K562 (cell line): ENCODE data around the gene CYP24A1. TPM values are rescaled to one million over a fixed set of nuclear protein-coding genes. Genes with fewer than 3 reads are reported as not detected.

ENCODE experiments used
- ATAC-seq: fragments of 200-7000 bp; cut with Tn5 transposase; 3 replicates; pipeline ENCODE4 v1.9.1; 2020; ENCODE audit warnings: moderate library complexity
- BruUV-seq: library from RNA; stranded (reverse); fragments of 400-500 nt; replicated peaks from 2 replicates; lab custom pipeline; 2021; lab: Mats Ljungman, UMichigan
- CTCF ChIA-PET: fragments of 300-600 bp; formaldehyde crosslinking; extraction: SDS; loops from one replicate; lab custom pipeline; 2021; ENCODE audit warnings: low intra/inter-chr PET ratio; lab: Yijun Ruan, JAX
- POLR2A ChIA-PET: fragments of 300-600, 350-650 bp; sonication (Branson Sonifier 250); formaldehyde crosslinking; extraction: SDS; loops from one replicate; lab custom pipeline; 2021; ENCODE audit warnings: antibody characterized with exemption, inconsistent platforms; lab: Yijun Ruan, JAX
- DNase-seq, 4 experiments: peaks; one replicate each; pipeline versions ENCODE4 v3.0.0 to v3.0.0-alpha.2; 2011 to 2018; ENCODE audit warnings: low spot score in 3 of 4, mixed read lengths in 3 of 4; ENCODE audit errors: extremely low read depth in 1 of 4
- FAIRE-seq: peaks from 2 replicates; lab custom pipeline; 2011; peaks lifted over from hg19 to GRCh38; lab: Jason Lieb, UNC
- H2AFZ ChIP-seq: 2 replicates; pipeline ENCODE4 v1.6.0; 2011; ENCODE audit warnings: low read depth, low read length, control low read depth, inconsistent platforms
- H3K27ac ChIP-seq: fragments of 200-600 bp; 3 replicates; pipeline ENCODE4 v1.8.0; 2011; ENCODE audit warnings: low read depth, mild to moderate bottlenecking, control low read depth, inconsistent platforms, low read length, moderate library complexity, mixed read lengths; ENCODE audit errors: extremely low read depth
- H3K27me3 ChIP-seq, 2 experiments: fragments of 300-600 bp in 1 of 2; 2 replicates in 1 of 2; 3 replicates in 1 of 2; pipeline versions ENCODE4 v1.6.0 to v1.8.0; 2011; ENCODE audit warnings: inconsistent platforms in 2 of 2, low read length in 2 of 2, mild to moderate bottlenecking in 1 of 2, mixed read lengths in 1 of 2, moderate library complexity in 1 of 2; ENCODE audit not compliant: control insufficient read depth in 2 of 2, insufficient read depth in 2 of 2
- H3K36me3 ChIP-seq: fragments of 300-600 bp; 3 replicates; pipeline ENCODE4 v1.8.0; 2011; ENCODE audit warnings: mild to moderate bottlenecking, low read length, inconsistent platforms; ENCODE audit not compliant: control insufficient read depth, insufficient read depth
- H3K4me1 ChIP-seq, 2 experiments: fragments of 200-600 bp in 1 of 2; replicated peaks in 1 of 2; 2 replicates in 1 of 2; 3 replicates in 1 of 2; pipeline versions ENCODE4 v1.5.1 to v1.8.0; 2011; ENCODE audit warnings: inconsistent platforms in 2 of 2, low read length in 2 of 2, mild to moderate bottlenecking in 1 of 2, mixed read lengths in 1 of 2, moderate library complexity in 1 of 2; ENCODE audit not compliant: control insufficient read depth in 2 of 2, insufficient read depth in 2 of 2
- H3K4me2 ChIP-seq: 2 replicates; pipeline ENCODE4 v1.6.1; 2011; ENCODE audit warnings: low read length, control low read depth, inconsistent platforms, mixed read lengths; ENCODE audit not compliant: insufficient read depth
- H3K4me3 ChIP-seq: fragments of 200-600 bp; sonication (generic), shearing (Covaris generic); 2 replicates; pipeline ENCODE4 v1.5.1; 2016; ENCODE audit warnings: control low read depth, inconsistent platforms
- H3K79me2 ChIP-seq: fragments of 200-600 bp; 3 replicates; pipeline ENCODE4 v1.8.0; 2011; ENCODE audit warnings: low read length, inconsistent platforms; ENCODE audit not compliant: control insufficient read depth, insufficient read depth
- H3K9ac ChIP-seq, 2 experiments: 2 replicates each; pipeline versions ENCODE4 v1.6.0 to v1.6.1; 2011; ENCODE audit warnings: low read depth in 2 of 2, low read length in 2 of 2, control low read depth in 1 of 2, inconsistent platforms in 1 of 2, mild to moderate bottlenecking in 1 of 2, mixed read lengths in 1 of 2; ENCODE audit not compliant: insufficient read depth in 1 of 2
- H3K9me1 ChIP-seq: one replicate; pipeline ENCODE4 v1.6.0; 2011; ENCODE audit warnings: inconsistent platforms, mild to moderate bottlenecking, low read length, moderate library complexity; ENCODE audit not compliant: control insufficient read depth, insufficient read depth
- H3K9me3 ChIP-seq: replicated peaks from 2 replicates; pipeline ENCODE4 v1.5.1; 2011; ENCODE audit warnings: low read depth, low read length, inconsistent platforms; ENCODE audit not compliant: control insufficient read depth, insufficient read depth
- H4K20me1 ChIP-seq: replicated peaks from 2 replicates; pipeline ENCODE4 v1.6.1; 2011; ENCODE audit warnings: low read length, inconsistent platforms, mixed read lengths; ENCODE audit not compliant: control insufficient read depth, insufficient read depth
- FOXK1 ChIP-seq: sonication (generic); formaldehyde crosslinking; IDR thresholded peaks from 2 replicates; pipeline ENCODE4 v1.8.0; 2022; ENCODE audit warnings: missing genetic modification reagents, mild to moderate bottlenecking, borderline replicate concordance
- WGBS: fragments of 100-300 bp; shearing (Covaris generic); methylation state at CpG from one replicate; pipeline ENCODE4 v1.1.6; 2016; ENCODE audit warnings: low coverage, mixed read lengths; ENCODE audit not compliant: insufficient coverage; ENCODE audit errors: missing lambda C conversion rate; 5-methylcytosine and 5-hydroxymethylcytosine counted together
- in situ Hi-C: fragments of 300-500 bp; cut with MboI; formaldehyde crosslinking; loops from 4 replicates; pipeline ENCODE4 v1.15.0; 2018; ENCODE audit warnings: inconsistent platforms, mixed read lengths
- intact Hi-C: fragments of 100-400 bp; cut with micrococcal nuclease; formaldehyde crosslinking; loops from 2 replicates; pipeline ENCODE4 v1.14.2; 2022
- polyA plus RNA-seq, 8 experiments: library from polyadenylated mRNA; depleted of rRNA in 4 of 8; stranded (reverse) in 5 of 8; unstranded in 3 of 8; fragments of >200 nt; fragmentation: Nextera tagmentation in 2 of 8; fragmentation: Illumina TruSeq in 1 of 8; extraction: Ambion mirVana in 2 of 8; extraction: Trizol in 1 of 8; gene quantifications; 2 replicates each; pipeline versions ENCODE4 v1.2.1 to v1.2.3, GENCODE V29; 2011 to 2014; ENCODE audit warnings: inconsistent platforms in 1 of 8, missing spikeins in 1 of 8
- total RNA-seq, 7 experiments: library from RNA; depleted of rRNA in 6 of 7; stranded (reverse); fragments of >200 nt in 6 of 7; fragmentation: Illumina TruSeq in 2 of 7; extraction: Trizol in 2 of 7; gene quantifications; 2 replicates each; pipeline versions ENCODE4 v1.2.1 to v1.2.3, GENCODE V29; 2011 to 2021; ENCODE audit warnings: low replicate concordance in 1 of 7
- TF ChIP-seq, protein P1 (sequence below), 3 experiments: fragments of 200-800 bp in 1 of 3; fragments of 250-450 bp in 1 of 3; fragments of 450-650 bp in 1 of 3; sonication (Bioruptor Pico) in 1 of 3; sonication (Bioruptor generic) in 1 of 3; formaldehyde crosslinking in 1 of 3; IDR thresholded peaks; 2 replicates each; pipeline versions ENCODE4 v1.6.1 to v1.8.0; 2016 to 2022; ENCODE audit warnings: mild to moderate bottlenecking in 2 of 3, missing genetic modification characterization in 2 of 3, missing compliant biosample characterization in 1 of 3, moderate library complexity in 1 of 3

The CYP24A1 gene
- total and polyA plus RNA-seq, 9 of the 15 experiments (the other 6 are each of a cell fraction or from before 2014, with no cell fraction given), result 0.04 TPM; not detected in 8

- 1% methylated on average over 19 of the region's 19 CpGs for WGBS
- Histone ChIP-seq H3K27me3 (peaks cover 27 to 39% of the 10 kb centered on the region in 2 experiments; a peak in 4 of 5 replicates), H3K4me3 (no peak overlapping the region), H3K9me3 (no peaks in the 10 kb centered on the region), H3K27ac (no peak overlapping the region), H2AFZ (no peak overlapping the region), H3K9ac (no peak overlapping the region), H3K36me3 (no peaks in the 10 kb centered on the region), H3K4me2 (no peak overlapping the region), H4K20me1 (no peaks in the 10 kb centered on the region), H3K9me1 (no peaks in the 10 kb centered on the region), H3K4me1 (no peaks in the 10 kb centered on the region), H3K79me2 (no peaks in the 10 kb centered on the region)
- no TSS peak for BruUV-seq
- ChIA-PET CTCF (no interaction called here), POLR2A (interaction anchor here (0.7 kb wide), 1 partner anchor 95 kb away, joined by 3 read pairs; no protein-coding TSS in a partner anchor)
- no peak for FAIRE-seq
- DNase-seq, result no peak
- in situ Hi-C loops, result no loop called here
- TF ChIP-seq, protein P1, sequence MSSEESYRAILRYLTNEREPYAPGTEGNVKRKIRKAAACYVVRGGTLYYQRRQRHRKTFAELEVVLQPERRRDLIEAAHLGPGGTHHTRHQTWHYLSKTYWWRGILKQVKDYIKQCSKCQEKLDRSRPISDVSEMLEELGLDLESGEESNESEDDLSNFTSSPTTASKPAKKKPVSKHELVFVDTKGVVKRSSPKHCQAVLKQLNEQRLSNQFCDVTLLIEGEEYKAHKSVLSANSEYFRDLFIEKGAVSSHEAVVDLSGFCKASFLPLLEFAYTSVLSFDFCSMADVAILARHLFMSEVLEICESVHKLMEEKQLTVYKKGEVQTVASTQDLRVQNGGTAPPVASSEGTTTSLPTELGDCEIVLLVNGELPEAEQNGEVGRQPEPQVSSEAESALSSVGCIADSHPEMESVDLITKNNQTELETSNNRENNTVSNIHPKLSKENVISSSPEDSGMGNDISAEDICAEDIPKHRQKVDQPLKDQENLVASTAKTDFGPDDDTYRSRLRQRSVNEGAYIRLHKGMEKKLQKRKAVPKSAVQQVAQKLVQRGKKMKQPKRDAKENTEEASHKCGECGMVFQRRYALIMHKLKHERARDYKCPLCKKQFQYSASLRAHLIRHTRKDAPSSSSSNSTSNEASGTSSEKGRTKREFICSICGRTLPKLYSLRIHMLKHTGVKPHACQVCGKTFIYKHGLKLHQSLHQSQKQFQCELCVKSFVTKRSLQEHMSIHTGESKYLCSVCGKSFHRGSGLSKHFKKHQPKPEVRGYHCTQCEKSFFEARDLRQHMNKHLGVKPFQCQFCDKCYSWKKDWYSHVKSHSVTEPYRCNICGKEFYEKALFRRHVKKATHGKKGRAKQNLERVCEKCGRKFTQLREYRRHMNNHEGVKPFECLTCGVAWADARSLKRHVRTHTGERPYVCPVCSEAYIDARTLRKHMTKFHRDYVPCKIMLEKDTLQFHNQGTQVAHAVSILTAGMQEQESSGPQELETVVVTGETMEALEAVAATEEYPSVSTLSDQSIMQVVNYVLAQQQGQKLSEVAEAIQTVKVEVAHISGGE (CRISPR knock-in tag; IDR thresholded peaks at IDR 0.05), result peak in 1 of 3 experiments; percentile 3; a peak in 1 of 6 replicates
- no peak for TF ChIP-seq FOXK1 (CRISPR knock-in tag)
- no peak for ATAC-seq
- intact Hi-C loops, result loop anchor here (5.0 kb wide), 1 partner anchor 60 kb away; no protein-coding TSS in a partner anchor
These were observed 16.6 kb downstream of the CYP24A1 start for GRCh38 chr20:54156981-54157835.
